NCI-H2107 (cell line): ENCODE measurements around the gene TSGA10.
"Not testable (repeated sequence)": the region's sequence is repeated elsewhere in the genome, so short reads cannot be mapped to it uniquely, and the experiment has no call there.

ENCODE experiments used
- DNase-seq: peaks from one replicate; lab custom pipeline; 2025; lab: John Stamatoyannopoulos, UW

TSGA10 gene

DNA sequence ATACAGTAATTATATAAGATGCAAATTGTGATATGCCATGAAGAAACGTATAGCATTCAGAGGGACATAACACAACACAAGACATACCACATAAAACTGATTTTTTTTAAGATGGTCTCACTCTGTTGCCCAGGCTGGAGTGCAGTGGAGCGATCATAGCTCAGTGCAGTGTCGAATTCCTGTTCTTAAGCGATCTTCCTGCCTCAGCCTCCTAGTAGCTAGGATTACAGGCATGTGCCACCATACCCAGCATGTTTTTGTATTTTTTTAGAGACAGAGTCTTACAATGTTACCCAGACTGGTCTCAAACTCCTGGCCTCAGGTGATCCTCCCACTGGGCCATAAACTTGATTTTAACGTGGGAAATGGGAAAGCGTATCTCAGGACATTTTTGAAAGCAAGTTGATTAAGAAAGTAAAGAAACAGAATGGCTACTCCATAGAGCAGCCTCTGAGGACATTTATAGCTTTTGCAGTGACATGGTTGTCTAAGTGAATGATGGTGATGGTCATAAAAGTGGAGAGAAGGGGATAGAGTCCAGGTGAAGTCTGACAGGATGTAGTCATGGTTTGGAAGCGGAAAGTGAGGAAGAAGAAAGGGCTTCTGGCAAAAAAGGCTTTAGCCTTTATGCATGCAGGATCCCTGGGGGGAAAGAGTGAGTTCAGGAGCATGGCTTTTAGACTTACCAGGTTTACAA lies 2.4 kb downstream of the TSGA10 start:
- DNase-seq = no peak

DNA sequence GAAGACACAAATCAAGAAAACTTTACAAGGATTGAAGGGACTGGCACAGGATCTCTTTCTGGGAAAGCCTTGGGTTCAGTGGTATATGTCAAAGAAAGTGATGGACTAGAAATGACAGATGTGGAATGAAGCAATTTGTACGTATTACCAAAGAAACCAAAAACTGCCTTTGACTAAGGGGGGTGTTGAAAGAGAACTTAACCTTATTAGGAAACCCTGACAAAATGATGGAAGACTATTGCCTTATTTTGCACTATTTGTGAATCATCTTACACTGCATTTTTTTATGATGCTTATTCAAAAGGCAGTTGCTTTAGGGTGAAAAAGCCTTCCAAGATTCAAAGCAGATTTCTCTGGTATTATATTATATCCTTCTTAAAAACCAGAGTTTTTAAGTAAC lies 4.0 kb downstream of the TSGA10 start:
- no peak for DNase-seq

GRCh38 chr2:99141110-99142108 lies 13.3 kb downstream of the TSGA10 start, which contains the start of gene C2orf15:
C2orf15 (plus strand) TSS chr2:99141707; CDS start chr2:99150559, 8,852 bp downstream.
- peak; percentile 92 for DNase-seq

DNA sequence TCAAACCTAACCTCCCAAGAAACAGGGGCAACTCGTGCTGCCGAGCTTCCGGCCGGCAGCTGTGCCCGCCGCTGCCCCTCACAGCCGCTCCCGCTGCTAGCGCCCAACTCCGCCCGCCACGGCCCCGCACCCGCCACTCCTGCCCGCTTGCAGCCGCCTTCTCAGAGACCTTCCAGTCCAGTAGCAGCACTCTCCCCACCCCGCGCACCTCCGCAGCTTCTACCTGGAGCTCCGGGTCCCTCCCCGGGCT lies 14.0 kb downstream of the TSGA10 start:
- no peak for DNase-seq

GRCh38 chr2:99140056-99140859 lies 14.5 kb downstream of the TSGA10 start:
- no peak for DNase-seq

GRCh38 chr2:99139003-99139402 lies 15.7 kb downstream of the TSGA10 start:
- DNase-seq = no peak

DNA sequence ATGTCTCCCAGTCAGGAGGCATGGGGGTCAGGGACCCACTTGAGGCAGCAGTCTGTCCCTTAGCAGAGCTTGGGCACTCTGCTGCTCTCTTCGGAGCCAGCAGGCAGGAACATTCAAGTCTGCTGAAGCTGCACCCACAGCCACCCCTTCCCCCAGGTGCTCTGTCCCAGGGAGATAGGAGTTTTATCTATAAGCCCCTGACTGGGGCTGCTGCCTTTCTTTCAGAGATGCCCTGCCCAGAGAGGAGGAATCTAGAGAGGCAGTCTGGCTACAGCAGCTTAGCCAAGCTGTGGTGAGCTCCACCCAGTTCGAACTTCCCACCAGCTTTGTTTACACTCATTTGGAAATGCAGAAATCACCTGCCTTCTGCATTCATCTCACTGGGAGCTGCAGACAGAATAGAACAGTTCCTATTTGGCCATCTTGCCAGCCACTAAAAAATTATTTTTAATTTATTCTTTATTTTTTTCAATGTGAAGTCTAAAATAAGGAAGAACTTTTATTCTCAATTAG lies 19.6 kb downstream of the TSGA10 start:
- not testable (repeated sequence) for DNase-seq

GRCh38 chr2:99127981-99128380 lies 26.8 kb downstream of the TSGA10 start:
- DNase-seq = no peak

- DNase-seq = no peak
Measured at GRCh38 chr2:99112617-99113016, 42.1 kb downstream of the TSGA10 start.

- no peak for DNase-seq
Measured at GRCh38 chr2:99111945-99112344, 42.8 kb downstream of the TSGA10 start.

DNA sequence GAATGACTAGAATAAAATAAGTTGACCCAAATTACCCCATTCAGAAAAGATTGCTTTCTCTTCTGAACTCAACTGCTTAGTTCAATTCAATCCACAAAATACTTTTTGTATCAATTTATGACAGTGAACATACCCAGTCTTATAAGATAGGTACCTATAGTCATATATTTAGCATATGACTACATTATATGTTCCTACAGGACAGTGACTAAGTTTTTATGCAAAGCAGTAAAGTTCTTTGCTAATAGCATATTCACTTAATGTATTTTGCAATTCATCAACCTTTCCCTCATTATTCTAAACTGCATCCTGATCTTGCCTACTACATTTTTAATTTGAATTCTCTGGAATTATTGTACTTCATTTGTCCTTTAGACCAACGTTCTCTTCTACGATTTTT lies 43.5 kb downstream of the TSGA10 start:
- DNase-seq = no peak

DNA sequence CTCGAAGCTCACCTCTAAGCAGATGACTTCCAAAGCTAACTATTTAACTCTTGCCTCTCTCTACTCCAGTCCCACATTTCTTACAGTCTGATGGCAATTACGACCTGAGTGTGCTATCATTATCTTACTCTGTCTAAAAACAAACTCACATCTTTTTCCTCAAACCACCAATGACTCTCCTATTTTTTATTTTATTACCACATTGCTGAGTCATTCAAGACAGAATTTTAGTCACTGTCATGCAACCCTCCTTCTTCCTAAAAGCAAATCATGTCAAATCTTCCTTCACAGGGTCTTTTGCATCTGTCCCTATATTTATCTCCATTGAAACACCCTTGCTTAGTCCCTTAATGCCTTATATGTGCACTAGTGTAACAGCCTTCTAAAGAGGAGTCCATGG lies 47.8 kb downstream of the TSGA10 start:
- no peak for DNase-seq

- DNase-seq = no peak
Measured at GRCh38 chr2:99104006-99104405, 50.7 kb downstream of the TSGA10 start.

GRCh38 chr2:99101697-99102096 lies 53.0 kb downstream of the TSGA10 start:
- no peak for DNase-seq

DNA sequence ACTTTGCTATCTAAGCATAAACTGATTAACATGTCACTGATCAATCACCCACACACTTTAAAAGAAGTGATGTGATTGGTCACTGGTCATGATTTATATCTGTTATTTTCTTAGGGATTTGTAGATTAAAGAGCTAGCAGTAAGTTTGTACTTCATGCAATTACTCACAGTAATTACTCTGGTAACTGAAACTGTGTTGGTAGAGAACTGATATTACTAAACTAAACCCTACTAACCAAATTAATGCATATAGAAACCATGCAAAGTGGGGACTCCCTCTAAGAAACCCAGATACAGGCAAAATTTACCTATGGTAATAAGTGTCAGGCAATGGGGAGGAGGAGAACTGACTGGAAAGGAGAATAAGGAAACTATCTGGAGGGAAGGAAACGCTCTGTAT lies 58.0 kb downstream of the TSGA10 start:
- no peak for DNase-seq

DNA sequence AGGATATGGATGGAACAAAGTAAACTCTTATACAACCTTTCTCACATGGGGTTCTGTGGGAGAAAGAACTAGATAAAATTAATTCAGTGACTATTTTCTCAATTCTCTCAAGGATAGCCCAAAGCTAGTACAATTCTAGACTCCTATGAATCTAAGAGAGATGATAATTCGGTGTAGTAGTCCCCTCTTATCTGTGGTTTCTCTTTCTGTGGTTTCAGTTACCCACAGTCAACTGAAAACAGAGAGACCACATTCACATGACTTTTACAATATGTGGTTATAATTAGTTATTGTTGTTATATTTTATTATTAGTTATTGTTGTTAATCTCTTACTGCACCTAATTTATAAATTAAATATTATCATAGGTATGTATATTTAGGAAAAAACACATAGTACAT lies 66.7 kb downstream of the TSGA10 start:
- DNase-seq = no peak

DNA sequence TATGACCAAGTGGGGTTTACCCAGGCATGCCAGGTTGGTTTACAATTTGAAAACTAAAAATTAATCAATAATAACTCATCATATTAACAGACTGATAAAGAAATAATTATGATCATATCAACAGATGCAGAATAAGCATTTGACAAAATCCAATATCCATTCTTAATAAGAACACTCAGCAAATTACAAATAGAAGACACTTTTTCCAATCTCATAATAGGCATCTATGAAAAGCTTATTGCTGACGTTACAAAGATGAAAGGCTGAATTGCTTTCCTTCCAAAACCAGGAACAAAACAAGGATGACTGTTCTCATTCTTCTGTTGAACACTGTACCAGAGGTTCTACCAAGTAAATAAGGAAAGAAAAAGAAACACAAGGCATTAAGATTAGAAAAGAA lies 68.4 kb downstream of the TSGA10 start:
- DNase-seq = no peak

GRCh38 chr2:99085421-99085820 lies 69.3 kb downstream of the TSGA10 start:
- DNase-seq = no peak

- no peak for DNase-seq
Measured at GRCh38 chr2:99084256-99084655, 70.5 kb downstream of the TSGA10 start.

GRCh38 chr2:99081891-99082290 lies 72.9 kb downstream of the TSGA10 start:
- no peak for DNase-seq

GRCh38 chr2:99079226-99079625 lies 75.5 kb downstream of the TSGA10 start:
- no peak for DNase-seq

- DNase-seq = peak; percentile 19
Measured at GRCh38 chr2:99072551-99072950, 82.2 kb downstream of the TSGA10 start.
